ENCODE measurements around the gene FIG4. TPM values are rescaled to one million over a fixed set of nuclear protein-coding genes. Genes with fewer than 3 reads are reported as not detected.

FIG4 gene
- total and polyA plus RNA-seq, 2 of the 4 experiments (the other 2 are of a cell fraction), result 12.1 to 15.4 TPM

DNA sequence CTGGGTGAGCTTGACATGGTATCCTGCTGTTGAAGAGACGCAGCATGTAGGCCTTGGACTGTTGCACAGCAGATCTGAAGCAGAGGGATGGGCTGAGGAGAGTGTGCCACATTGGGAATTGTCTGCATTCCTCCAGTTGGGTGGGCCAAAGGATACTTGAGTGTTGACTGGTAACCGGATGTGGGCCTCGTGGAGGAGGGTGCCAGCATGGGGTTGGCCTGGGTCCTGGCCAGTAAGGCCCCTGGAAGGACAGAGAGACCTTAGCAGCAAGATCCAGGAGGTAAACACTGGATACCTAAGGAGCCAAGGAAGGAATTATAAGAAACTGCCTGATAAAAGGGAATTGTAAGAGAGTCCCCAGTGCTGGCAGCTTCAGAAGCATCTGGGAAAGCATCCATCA, 76.9 kb downstream of the FIG4 start:
- in situ Hi-C loops (cut with MboI; ENCODE audit: low sequenced_read_pairs) (no loop called here), dilution Hi-C loops (cut with HindIII; ENCODE audit: low sequenced_read_pairs, unreplicated experiment) (no loop called here), intact Hi-C loops (cut with micrococcal nuclease) (no loop called here)
- ATAC-seq (ENCODE audit: low read depth) (no peak), DNase-seq (no peak)
- Histone ChIP-seq H4K91ac (ENCODE audit: insufficient read depth, low read depth, low read length) (no peak overlapping the region), H3K14ac (replicated peaks; ENCODE audit: low read depth, low read length) (0 out of 2 replicates have a peak overlapping the region, but pooled peaks have one; percentile 8), H4K5ac (ENCODE audit: low read depth, low read length) (no peak overlapping the region), H3K9me1 (ENCODE audit: insufficient read depth, low read length) (0 out of 2 replicates have a peak, but pooled peaks cover 3% of the 10 kb centered on the region), H3K9me3 (ENCODE audit: control insufficient read depth, insufficient read depth, low read length) (no peaks in the 10 kb centered on the region), H2BK5ac (ENCODE audit: low read depth, low read length, poor library complexity, severe bottlenecking) (peak overlapping the region; percentile 5), H2BK120ac (ENCODE audit: low read depth, low read length) (peak overlapping the region; percentile 52; the same call in 1 of the 2 replicates), H3K4ac (ENCODE audit: low read depth, low read length) (peak overlapping the region; percentile 58), H3K27ac (ENCODE audit: insufficient read depth, low read length) (no peak overlapping the region), H2BK20ac (ENCODE audit: low read depth, low read length) (peak overlapping the region; percentile 4; the same call in 1 of the 2 replicates), H3K9ac (ENCODE audit: low read depth, low read length) (no peak overlapping the region), H3K23ac (ENCODE audit: low read depth, low read length) (peak overlapping the region; percentile 38; the same call in 1 of the 2 replicates), H4K8ac (ENCODE audit: low read depth in 2 of 2, low read length in 2 of 2) (peak overlapping the region in 1 of 2 experiments; percentile 26; a peak in 1 of 4 replicates), H3K27me3 (ENCODE audit: control insufficient read depth, insufficient read depth, low read length) (no peaks in the 10 kb centered on the region), H3K79me1 (ENCODE audit: low read depth in 1 of 2, low read length in 2 of 2) (no peaks in the 10 kb centered on the region), H2BK15ac (ENCODE audit: low read depth, low read length) (no peak overlapping the region), H3K18ac (ENCODE audit: low read depth, low read length) (peak overlapping the region; percentile 64; the same call in 1 of the 2 replicates), H2AFZ (replicated peaks; ENCODE audit: low read length, poor library complexity) (no peak overlapping the region), H4K20me1 (ENCODE audit: insufficient read depth, low read length) (no peaks in the 10 kb centered on the region), H3K4me1 (ENCODE audit: control insufficient read depth, insufficient read depth, low read length) (peaks cover 7% of the 10 kb centered on the region; the same call in 1 of the 2 replicates), H3K36me3 (ENCODE audit: control insufficient read depth, insufficient read depth, low read length) (0 out of 2 replicates have a peak, but pooled peaks cover 1% of the 10 kb centered on the region), H3K56ac (ENCODE audit: extremely low read depth, insufficient read depth, low read length) (no peak overlapping the region), H2AK9ac (replicated peaks; ENCODE audit: low read depth, low read length, poor library complexity) (no peak overlapping the region), H3K4me2 (ENCODE audit: low read depth, low read length) (no peak overlapping the region), H2AK5ac (ENCODE audit: low read depth, low read length) (no peak overlapping the region; the same call in 1 of the 2 replicates), H3K4me3 (ENCODE audit: insufficient read depth, low read depth, low read length) (no peak overlapping the region)
- POLR2A ChIA-PET (ENCODE audit: unreplicated experiment), result no interaction called here
- no CpG with 5 or more reads among the region's 3 CpGs for WGBS, 2 experiments (ENCODE audit: extremely low coverage in 2 of 2, insufficient read length in 1 of 2)
- BruUV-seq (replicated peaks), result no TSS peak
- TF ChIP-seq CEBPB (IDR thresholded peaks at IDR 0.05; ENCODE audit: low read depth, low read length) (no peak), SMC3 (IDR thresholded peaks at IDR 0.05; ENCODE audit: low read depth, low read length) (no peak), NFE2L2 (IDR thresholded peaks at IDR 0.05; ENCODE audit: low read depth, low read length) (no peak), RCOR1 (IDR thresholded peaks at IDR 0.05; ENCODE audit: insufficient replicate concordance, low read length) (no peak), MXI1 (IDR thresholded peaks at IDR 0.05; ENCODE audit: borderline replicate concordance, low read depth, low read length) (no peak), MAFK (IDR thresholded peaks at IDR 0.05; ENCODE audit: low read depth, low read length) (no peak), RFX5 (IDR thresholded peaks at IDR 0.05; ENCODE audit: low read depth, low read length) (no peak), MAZ (IDR thresholded peaks at IDR 0.05; ENCODE audit: borderline replicate concordance, low read depth, low read length) (no peak), RAD21 (IDR thresholded peaks at IDR 0.05; ENCODE audit: low read length) (no peak), POLR2A (IDR thresholded peaks at IDR 0.05; ENCODE audit: low read depth, low read length) (no peak), CHD1 (IDR thresholded peaks at IDR 0.05; ENCODE audit: low read depth, low read length) (no peak), FOS (IDR thresholded peaks at IDR 0.05; ENCODE audit: low read depth, low read length) (no peak), BHLHE40 (IDR thresholded peaks at IDR 0.05; ENCODE audit: low read depth, low read length) (no peak)
- TF ChIP-seq, protein P1, sequence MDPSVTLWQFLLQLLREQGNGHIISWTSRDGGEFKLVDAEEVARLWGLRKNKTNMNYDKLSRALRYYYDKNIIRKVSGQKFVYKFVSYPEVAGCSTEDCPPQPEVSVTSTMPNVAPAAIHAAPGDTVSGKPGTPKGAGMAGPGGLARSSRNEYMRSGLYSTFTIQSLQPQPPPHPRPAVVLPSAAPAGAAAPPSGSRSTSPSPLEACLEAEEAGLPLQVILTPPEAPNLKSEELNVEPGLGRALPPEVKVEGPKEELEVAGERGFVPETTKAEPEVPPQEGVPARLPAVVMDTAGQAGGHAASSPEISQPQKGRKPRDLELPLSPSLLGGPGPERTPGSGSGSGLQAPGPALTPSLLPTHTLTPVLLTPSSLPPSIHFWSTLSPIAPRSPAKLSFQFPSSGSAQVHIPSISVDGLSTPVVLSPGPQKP (IDR thresholded peaks at IDR 0.05; ENCODE audit: borderline replicate concordance, low read depth, low read length), result no peak
- TF ChIP-seq, protein P2, sequence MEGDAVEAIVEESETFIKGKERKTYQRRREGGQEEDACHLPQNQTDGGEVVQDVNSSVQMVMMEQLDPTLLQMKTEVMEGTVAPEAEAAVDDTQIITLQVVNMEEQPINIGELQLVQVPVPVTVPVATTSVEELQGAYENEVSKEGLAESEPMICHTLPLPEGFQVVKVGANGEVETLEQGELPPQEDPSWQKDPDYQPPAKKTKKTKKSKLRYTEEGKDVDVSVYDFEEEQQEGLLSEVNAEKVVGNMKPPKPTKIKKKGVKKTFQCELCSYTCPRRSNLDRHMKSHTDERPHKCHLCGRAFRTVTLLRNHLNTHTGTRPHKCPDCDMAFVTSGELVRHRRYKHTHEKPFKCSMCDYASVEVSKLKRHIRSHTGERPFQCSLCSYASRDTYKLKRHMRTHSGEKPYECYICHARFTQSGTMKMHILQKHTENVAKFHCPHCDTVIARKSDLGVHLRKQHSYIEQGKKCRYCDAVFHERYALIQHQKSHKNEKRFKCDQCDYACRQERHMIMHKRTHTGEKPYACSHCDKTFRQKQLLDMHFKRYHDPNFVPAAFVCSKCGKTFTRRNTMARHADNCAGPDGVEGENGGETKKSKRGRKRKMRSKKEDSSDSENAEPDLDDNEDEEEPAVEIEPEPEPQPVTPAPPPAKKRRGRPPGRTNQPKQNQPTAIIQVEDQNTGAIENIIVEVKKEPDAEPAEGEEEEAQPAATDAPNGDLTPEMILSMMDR (conservative IDR thresholded peaks at IDR 0.05; ENCODE audit: low read depth, low read length), result no peak
- TF ChIP-seq, protein P3, sequence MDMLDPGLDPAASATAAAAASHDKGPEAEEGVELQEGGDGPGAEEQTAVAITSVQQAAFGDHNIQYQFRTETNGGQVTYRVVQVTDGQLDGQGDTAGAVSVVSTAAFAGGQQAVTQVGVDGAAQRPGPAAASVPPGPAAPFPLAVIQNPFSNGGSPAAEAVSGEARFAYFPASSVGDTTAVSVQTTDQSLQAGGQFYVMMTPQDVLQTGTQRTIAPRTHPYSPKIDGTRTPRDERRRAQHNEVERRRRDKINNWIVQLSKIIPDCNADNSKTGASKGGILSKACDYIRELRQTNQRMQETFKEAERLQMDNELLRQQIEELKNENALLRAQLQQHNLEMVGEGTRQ (IDR thresholded peaks at IDR 0.05; ENCODE audit: low read depth, low read length), result no peak
- CTCF ChIA-PET, result no interaction called here
